Skeletal muscle cell (primary cell): ENCODE measurements around the gene MMP14.
"Not testable (repeated sequence)": the region's sequence is repeated elsewhere in the genome, so short reads cannot be mapped to it uniquely, and the experiment has no call there.

Experiments
- DNase-seq: peaks from one replicate; pipeline ENCODE4 v3.0.0-alpha.2; 2010; ENCODE audit warnings: low read depth
- H3K4me3 ChIP-seq: 2 replicates; pipeline ENCODE4 v1.5.1; 2011; ENCODE audit warnings: low read depth, mild to moderate bottlenecking, control low read depth, low read length, moderate library complexity

The MMP14 gene

GRCh38 chr14:22852940-22853767 is 16.8 kb downstream of the MMP14 start:
- DNase-seq = no peak
- peak overlapping the region; percentile 48 for H3K4me3 ChIP-seq

GRCh38 chr14:22854296-22854695 is 17.9 kb downstream of the MMP14 start:
- not testable (repeated sequence) for H3K4me3 ChIP-seq, DNase-seq

- DNase-seq = no peak
- H3K4me3 ChIP-seq = no peak overlapping the region
These were observed 18.8 kb downstream of the MMP14 start for GRCh38 chr14:22854963-22855724.

GRCh38 chr14:22856428-22856827 is 20.0 kb downstream of the MMP14 start:
- H3K4me3 ChIP-seq = no peak overlapping the region
- no peak for DNase-seq

- H3K4me3 ChIP-seq, DNase-seq: not testable (repeated sequence)
These were observed 24.0 kb downstream of the MMP14 start for GRCh38 chr14:22860377-22860776.

GRCh38 chr14:22861651-22862050 is 25.3 kb downstream of the MMP14 start:
- no peak overlapping the region for H3K4me3 ChIP-seq
- no peak for DNase-seq

GRCh38 chr14:22864979-22865378 is 28.6 kb downstream of the MMP14 start:
- DNase-seq = no peak
- no peak overlapping the region for H3K4me3 ChIP-seq

- no peak for DNase-seq
- H3K4me3 ChIP-seq = no peak overlapping the region
These were observed 29.3 kb downstream of the MMP14 start for GRCh38 chr14:22865424-22866405.

GRCh38 chr14:22866874-22867273 is 30.5 kb downstream of the MMP14 start:
- no peak overlapping the region for H3K4me3 ChIP-seq
- no peak for DNase-seq

- DNase-seq = no peak
- peak overlapping the region; percentile 90 for H3K4me3 ChIP-seq
These were observed 34.4 kb downstream of the MMP14 start for GRCh38 chr14:22870811-22871223.

- peak within 1 kb of the TSS; percentile 90 for H3K4me3 ChIP-seq
- DNase-seq = no peak
These were observed 35.0 kb downstream of the MMP14 start, which contains the start of gene LRP10 for GRCh38 chr14:22871224-22872032. LRP10 (plus strand) TSS chr14:22871740; CDS start chr14:22872304, 564 bp downstream.

GRCh38 chr14:22872033-22872832 is 35.8 kb downstream of the MMP14 start:
- no peak for DNase-seq
- H3K4me3 ChIP-seq = peak overlapping the region; percentile 90

- DNase-seq = no peak
- peak overlapping the region; percentile 90 for H3K4me3 ChIP-seq
These were observed 36.6 kb downstream of the MMP14 start for GRCh38 chr14:22872833-22873520.

- DNase-seq = no peak
- H3K4me3 ChIP-seq = no peak overlapping the region
These were observed 38.8 kb downstream of the MMP14 start for GRCh38 chr14:22875003-22875747.

- no peak overlapping the region for H3K4me3 ChIP-seq
- DNase-seq = no peak
These were observed 39.4 kb downstream of the MMP14 start for GRCh38 chr14:22875748-22876319.

GRCh38 chr14:22877000-22877501 is 40.7 kb downstream of the MMP14 start:
- no peak overlapping the region for H3K4me3 ChIP-seq

More at GRCh38 chr14:22877000-22877501, 40.7 kb downstream of the MMP14 start:
- DNase-seq = no peak
